Sigmoid colon (tissue), 4 donors: ENCODE data around the gene DROSHA.

ENCODE experiments used
- EP300 ChIP-seq, 4 donors: sonication (generic); formaldehyde crosslinking; IDR thresholded peaks; one replicate each; pipeline ENCODE4 v1.6.1; 2017; ENCODE audit warnings: antibody characterized with exemption in 4 of 4
- POLR2A ChIP-seq, 2 donors: fragments of 450-650 bp; IDR thresholded peaks; one replicate each; pipeline ENCODE4 v1.6.1; 2016; ENCODE audit warnings: antibody characterized with exemption in 2 of 2, mild to moderate bottlenecking in 2 of 2, moderate library complexity in 2 of 2
- POLR2AphosphoS5 ChIP-seq, 4 donors: sonication (generic); formaldehyde crosslinking; IDR thresholded peaks; one replicate each; pipeline ENCODE4 v1.6.1; 2017; ENCODE audit warnings: antibody characterized with exemption in 4 of 4
- TF ChIP-seq, protein P1 (sequence below), 4 experiments: fragments of 450-650 bp in 3 of 4; fragments of 200-600 bp in 1 of 4; IDR thresholded peaks; one replicate each; pipeline ENCODE4 v1.5.1; 2016 to 2019; ENCODE audit warnings: antibody characterized with exemption in 4 of 4, mild to moderate bottlenecking in 3 of 4, moderate library complexity in 2 of 4

GRCh38 chr5:31492869-31493268, 39.0 kb downstream of the DROSHA start:
- TF ChIP-seq POLR2A (IDR thresholded peaks at IDR 0.05) (no peak), EP300 (IDR thresholded peaks at IDR 0.05) (no peak), POLR2AphosphoS5 (IDR thresholded peaks at IDR 0.05) (no peak)
- TF ChIP-seq, protein P1, sequence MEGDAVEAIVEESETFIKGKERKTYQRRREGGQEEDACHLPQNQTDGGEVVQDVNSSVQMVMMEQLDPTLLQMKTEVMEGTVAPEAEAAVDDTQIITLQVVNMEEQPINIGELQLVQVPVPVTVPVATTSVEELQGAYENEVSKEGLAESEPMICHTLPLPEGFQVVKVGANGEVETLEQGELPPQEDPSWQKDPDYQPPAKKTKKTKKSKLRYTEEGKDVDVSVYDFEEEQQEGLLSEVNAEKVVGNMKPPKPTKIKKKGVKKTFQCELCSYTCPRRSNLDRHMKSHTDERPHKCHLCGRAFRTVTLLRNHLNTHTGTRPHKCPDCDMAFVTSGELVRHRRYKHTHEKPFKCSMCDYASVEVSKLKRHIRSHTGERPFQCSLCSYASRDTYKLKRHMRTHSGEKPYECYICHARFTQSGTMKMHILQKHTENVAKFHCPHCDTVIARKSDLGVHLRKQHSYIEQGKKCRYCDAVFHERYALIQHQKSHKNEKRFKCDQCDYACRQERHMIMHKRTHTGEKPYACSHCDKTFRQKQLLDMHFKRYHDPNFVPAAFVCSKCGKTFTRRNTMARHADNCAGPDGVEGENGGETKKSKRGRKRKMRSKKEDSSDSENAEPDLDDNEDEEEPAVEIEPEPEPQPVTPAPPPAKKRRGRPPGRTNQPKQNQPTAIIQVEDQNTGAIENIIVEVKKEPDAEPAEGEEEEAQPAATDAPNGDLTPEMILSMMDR (IDR thresholded peaks at IDR 0.05): no peak
